Fibroblast of mammary gland (primary cell): ENCODE data around the gene FRK.
"Not testable (repeated sequence)": the region's sequence is repeated elsewhere in the genome, so short reads cannot be mapped to it uniquely, and the experiment has no call there.

Source experiments
- DNase-seq: peaks from one replicate; pipeline ENCODE4 v3.0.0-alpha.2; 2010; ENCODE audit warnings: low read depth
- H3K4me3 ChIP-seq: 2 replicates; pipeline ENCODE4 v1.5.1; 2011; ENCODE audit warnings: low read depth, mild to moderate bottlenecking, low read length, moderate library complexity; ENCODE audit not compliant: control insufficient read depth
- CTCF ChIP-seq: conservative IDR thresholded peaks from 2 replicates; pipeline ENCODE4 v1.5.1; 2011; ENCODE audit warnings: low read depth, low read length, inconsistent platforms; ENCODE audit not compliant: control insufficient read depth, insufficient read depth

FRK gene

GRCh38 chr6:115945306-115945705 lies 115.4 kb downstream of the FRK start:
- DNase-seq: no peak
- TF ChIP-seq CTCF: no peak
- H3K4me3 ChIP-seq: no peak overlapping the region

- DNase-seq, H3K4me3 ChIP-seq: not testable (repeated sequence)
These were observed 115.9 kb downstream of the FRK start for GRCh38 chr6:115944829-115945228.

- not testable (repeated sequence) for DNase-seq
These were observed 123.2 kb downstream of the FRK start for GRCh38 chr6:115937502-115937901.

GRCh38 chr6:115935361-115935760 lies 125.3 kb downstream of the FRK start:
- H3K4me3 ChIP-seq: no peak overlapping the region
- no peak for DNase-seq
- no peak for TF ChIP-seq CTCF

More at GRCh38 chr6:115937502-115937901, 123.2 kb downstream of the FRK start:
- H3K4me3 ChIP-seq: not testable (repeated sequence)

GRCh38 chr6:115934829-115935228 lies 125.9 kb downstream of the FRK start:
- TF ChIP-seq CTCF: no peak
- DNase-seq: no peak
- H3K4me3 ChIP-seq: no peak overlapping the region

- TF ChIP-seq CTCF: no peak
- no peak overlapping the region for H3K4me3 ChIP-seq
- DNase-seq: no peak
These were observed 126.5 kb downstream of the FRK start for GRCh38 chr6:115934145-115934544.

- no peak for TF ChIP-seq CTCF
- H3K4me3 ChIP-seq: no peak overlapping the region
- peak; percentile 54 for DNase-seq
These were observed 128.2 kb downstream of the FRK start for GRCh38 chr6:115932481-115932880.

- H3K4me3 ChIP-seq, DNase-seq: not testable (repeated sequence)
These were observed 132.7 kb downstream of the FRK start for GRCh38 chr6:115928000-115928399.
